HepG2 (cell line): Measurements from ENCODE around the gene FASTK.

Source experiments
- RXRA ChIP-seq: sonication (generic); formaldehyde crosslinking; IDR thresholded peaks from 2 replicates; pipeline ENCODE4 v1.5.1; 2020; ENCODE audit warnings: missing genetic modification reagents
- ZBTB7A ChIP-seq: sonication (generic); formaldehyde crosslinking; IDR thresholded peaks from 2 replicates; pipeline ENCODE4 v1.8.0; 2022; ENCODE audit warnings: mild to moderate bottlenecking, missing genetic modification reagents
- ZBTB8A ChIP-seq: sonication (generic); formaldehyde crosslinking; IDR thresholded peaks from 2 replicates; pipeline ENCODE4 v1.4.0; 2020; ENCODE audit warnings: mild to moderate bottlenecking, low read depth, missing genetic modification reagents, borderline replicate concordance
- ZFP37 ChIP-seq: sonication (generic); formaldehyde crosslinking; IDR thresholded peaks from 2 replicates; pipeline ENCODE4 v1.4.0; 2020; ENCODE audit warnings: missing genetic modification reagents, borderline replicate concordance
- ZNF777 ChIP-seq: sonication (generic); formaldehyde crosslinking; IDR thresholded peaks from 2 replicates; pipeline ENCODE4 v1.4.0; 2020; ENCODE audit warnings: missing genetic modification reagents
- TF ChIP-seq, protein P1 (sequence below): sonication (generic); formaldehyde crosslinking; IDR thresholded peaks from 2 replicates; pipeline ENCODE4 v1.8.0; 2022; ENCODE audit warnings: mild to moderate bottlenecking, missing genetic modification reagents

DNA sequence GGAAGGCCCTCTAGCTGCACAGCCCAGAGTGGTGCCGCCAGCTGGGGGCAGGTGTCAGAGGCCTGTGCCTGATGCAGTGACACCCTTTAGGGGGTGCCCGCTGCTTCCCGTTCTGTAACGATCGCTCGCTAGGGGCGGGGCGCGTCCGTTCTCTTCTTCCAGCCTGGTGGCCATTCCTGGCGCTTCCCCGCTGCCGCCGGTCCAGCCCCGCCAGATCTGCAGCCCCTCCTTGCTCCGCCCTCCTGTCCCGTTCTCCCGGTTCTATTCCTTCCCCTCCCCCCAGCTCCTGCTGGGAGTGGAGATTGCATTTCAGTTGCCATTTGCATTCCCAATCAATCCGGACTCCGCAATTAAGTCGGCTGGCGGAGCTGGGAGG is 44.8 kb upstream of the FASTK start:
- TF ChIP-seq ZBTB7A (no peak), ZFP37 (CRISPR knock-in tag) (no peak), ZNF777 (CRISPR knock-in tag) (no peak), RXRA (CRISPR knock-in tag) (no peak), ZBTB8A (CRISPR knock-in tag) (no peak)
- TF ChIP-seq, protein P1, sequence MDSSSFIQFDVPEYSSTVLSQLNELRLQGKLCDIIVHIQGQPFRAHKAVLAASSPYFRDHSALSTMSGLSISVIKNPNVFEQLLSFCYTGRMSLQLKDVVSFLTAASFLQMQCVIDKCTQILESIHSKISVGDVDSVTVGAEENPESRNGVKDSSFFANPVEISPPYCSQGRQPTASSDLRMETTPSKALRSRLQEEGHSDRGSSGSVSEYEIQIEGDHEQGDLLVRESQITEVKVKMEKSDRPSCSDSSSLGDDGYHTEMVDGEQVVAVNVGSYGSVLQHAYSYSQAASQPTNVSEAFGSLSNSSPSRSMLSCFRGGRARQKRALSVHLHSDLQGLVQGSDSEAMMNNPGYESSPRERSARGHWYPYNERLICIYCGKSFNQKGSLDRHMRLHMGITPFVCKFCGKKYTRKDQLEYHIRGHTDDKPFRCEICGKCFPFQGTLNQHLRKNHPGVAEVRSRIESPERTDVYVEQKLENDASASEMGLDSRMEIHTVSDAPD (CRISPR knock-in tag): no peak
